ENCODE data around the gene MS4A12. TPM values are rescaled to one million over a fixed set of nuclear protein-coding genes. Genes with fewer than 3 reads are reported as not detected.
"Not testable (repeated sequence)": the region's sequence is repeated elsewhere in the genome, so short reads cannot be mapped to it uniquely, and the experiment has no call there.

Gene MS4A12
- total RNA-seq, 1 donor from 2014 or later: not detected

GRCh38 chr11:60512651-60513225 is 20.2 kb downstream of the MS4A12 start:
- DNase-seq: peak; percentile 44

- DNase-seq: peak; percentile 64
These were observed 21.2 kb downstream of the MS4A12 start for GRCh38 chr11:60513496-60514460.

GRCh38 chr11:60515144-60515855 is 22.7 kb downstream of the MS4A12 start, which contains the start of gene MS4A13:
Gene MS4A13, plus strand, starts transcription at chr11:60515392. Its CDS starts 2,692 bp downstream, at chr11:60518084.
- DNase-seq: no peak

DNA sequence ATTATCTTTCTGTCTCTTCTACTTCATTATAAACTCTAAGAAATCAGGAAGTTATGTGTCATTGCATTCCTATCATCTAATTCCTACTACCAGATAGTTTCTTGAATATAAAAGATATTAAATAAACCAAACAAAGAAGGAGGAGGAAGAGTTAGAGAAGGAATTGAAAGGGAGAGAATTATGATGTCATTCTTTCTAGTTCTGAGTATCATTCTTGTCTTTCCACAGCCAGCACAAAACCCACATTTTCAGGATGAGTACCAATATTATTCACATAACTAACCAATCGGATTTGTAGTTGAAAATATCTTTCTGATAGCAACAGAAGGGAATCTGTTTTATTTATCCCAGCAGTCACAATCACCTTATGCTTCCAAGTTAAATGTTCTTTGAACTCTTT is 35.9 kb downstream of the MS4A12 start:
- no peak for DNase-seq

DNA sequence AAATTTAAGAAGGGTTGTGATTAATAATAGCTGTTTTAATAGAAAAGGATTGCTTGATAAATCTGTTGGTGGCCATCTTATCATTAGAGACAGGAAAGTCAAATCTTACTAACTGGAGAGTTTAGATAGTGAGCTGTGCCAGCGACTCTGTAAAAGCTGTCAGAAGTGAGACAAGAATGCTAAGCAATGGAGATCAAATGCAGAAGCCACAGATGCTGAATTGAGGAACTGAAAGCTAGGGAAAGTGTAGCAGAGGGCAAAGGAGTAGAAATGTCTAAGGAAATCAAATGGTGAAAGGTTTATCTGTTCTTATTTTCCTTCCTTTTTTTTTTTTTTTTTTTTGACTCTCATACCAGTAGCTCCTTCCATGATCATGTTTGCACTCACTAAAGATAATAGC is 36.4 kb downstream of the MS4A12 start:
- DNase-seq: no peak

- DNase-seq: no peak
These were observed 38.0 kb downstream of the MS4A12 start for GRCh38 chr11:60530454-60531100.

DNA sequence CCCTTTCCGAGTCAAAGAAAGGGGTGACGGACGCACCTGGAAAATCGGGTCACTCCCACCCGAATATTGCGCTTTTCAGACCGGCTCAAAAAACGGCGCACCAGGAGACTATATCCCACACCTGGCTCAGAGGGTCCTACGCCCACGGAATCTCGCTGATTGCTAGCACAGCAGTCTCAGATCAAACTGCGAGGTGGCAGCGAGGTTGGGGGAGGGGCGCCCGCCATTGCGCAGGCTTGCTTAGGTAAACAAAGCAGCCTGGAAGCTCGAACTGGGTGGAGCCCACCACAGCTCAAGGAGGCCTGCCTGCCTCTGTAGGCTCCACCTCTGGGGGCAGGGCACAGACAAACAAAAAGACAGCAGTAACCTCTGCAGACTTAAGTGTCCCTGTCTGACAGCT is 39.8 kb downstream of the MS4A12 start:
- not testable (repeated sequence) for DNase-seq

GRCh38 chr11:60538627-60539026 is 46.0 kb downstream of the MS4A12 start:
- not testable (repeated sequence) for DNase-seq

DNA sequence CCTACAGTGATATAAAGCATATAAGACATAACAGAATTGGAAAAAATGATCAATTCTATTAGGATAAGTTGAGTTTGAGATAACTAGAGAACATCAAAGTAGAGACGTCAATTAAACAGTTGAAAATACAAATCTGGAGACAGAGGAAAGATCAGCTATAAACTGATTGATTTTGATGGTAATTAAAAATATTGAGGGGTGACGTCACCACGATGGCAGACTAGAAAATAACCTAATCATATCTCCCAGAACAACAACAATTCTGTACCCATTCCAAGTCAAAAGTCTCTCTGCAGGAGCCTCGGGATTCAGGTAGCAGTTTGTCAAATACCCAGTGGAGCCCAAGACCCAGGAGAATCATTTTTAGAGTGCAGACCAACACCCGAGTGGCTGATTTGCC is 51.5 kb downstream of the MS4A12 start:
- no peak for DNase-seq

Other genes with a start within 250 kb of the MS4A12 start
- gene MS4A4E, start 249.6 kb upstream of the MS4A12 start, total RNA-seq: not detected
- 2.9 TPM for gene MS4A4A, start 212.1 kb upstream of the MS4A12 start, total RNA-seq
- not detected for gene MS4A6E, start 165.5 kb upstream of the MS4A12 start, total RNA-seq
- gene MS4A7, start 114.2 kb upstream of the MS4A12 start, total RNA-seq: 8.5 TPM
- gene MS4A14, start 96.3 kb upstream of the MS4A12 start, total RNA-seq: 0.31 TPM
- gene MS4A5, start 63.2 kb upstream of the MS4A12 start, total RNA-seq: not detected
- 1.1 TPM for gene MS4A1, start 36.9 kb upstream of the MS4A12 start, total RNA-seq
- not detected for gene MS4A13, start 22.6 kb downstream of the MS4A12 start, total RNA-seq
- gene MS4A8, start 206.8 kb downstream of the MS4A12 start, total RNA-seq: not detected
- gene MS4A18, start 231.9 kb downstream of the MS4A12 start, total RNA-seq: not detected